ENCODE data around the gene KLHL10.
"Not testable (repeated sequence)": the region's sequence is repeated elsewhere in the genome, so short reads cannot be mapped to it uniquely, and the experiment has no call there.

The KLHL10 gene

DNA sequence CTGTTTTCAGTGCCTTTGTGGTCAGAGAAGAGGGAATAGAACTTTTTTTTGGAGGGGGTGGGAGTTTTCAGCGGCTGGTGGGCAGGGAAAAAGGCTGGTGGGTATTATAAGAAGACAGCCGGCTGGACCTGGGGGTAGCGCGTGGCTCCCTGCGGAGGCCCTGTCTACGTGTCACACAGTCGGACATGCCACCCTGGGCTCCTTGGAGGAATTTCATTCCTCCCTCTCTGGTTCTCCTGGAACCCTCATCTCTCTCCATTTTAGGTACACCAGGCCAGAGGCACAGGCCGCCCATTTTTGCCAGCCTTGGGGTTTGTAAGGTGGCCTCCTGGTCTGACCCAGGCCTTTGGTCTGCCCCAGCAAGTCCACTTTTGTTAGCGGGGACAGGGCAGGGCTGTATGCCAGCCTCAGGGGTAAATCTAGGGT lies 23.9 kb upstream of the KLHL10 start:
- no peak for FAIRE-seq

DNA sequence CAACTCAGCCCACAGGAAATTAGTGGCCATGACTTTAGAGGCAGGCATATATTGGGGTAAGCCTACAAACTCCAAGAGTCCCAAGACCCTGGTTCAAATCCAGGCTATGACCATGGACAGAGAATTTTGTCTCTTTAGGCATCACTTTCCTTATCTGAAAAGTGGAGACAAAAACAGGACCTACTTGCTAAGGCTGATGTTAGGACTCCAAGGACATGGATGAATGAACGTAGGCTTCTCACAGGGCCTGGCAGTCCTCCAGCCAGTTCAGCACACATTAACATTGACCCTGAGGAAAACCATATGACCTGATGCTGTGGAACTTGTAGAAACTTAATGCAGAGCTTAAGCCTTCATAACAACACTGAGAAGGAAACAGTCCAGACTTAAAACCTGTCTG lies 23.4 kb upstream of the KLHL10 start:
- no peak for FAIRE-seq

DNA sequence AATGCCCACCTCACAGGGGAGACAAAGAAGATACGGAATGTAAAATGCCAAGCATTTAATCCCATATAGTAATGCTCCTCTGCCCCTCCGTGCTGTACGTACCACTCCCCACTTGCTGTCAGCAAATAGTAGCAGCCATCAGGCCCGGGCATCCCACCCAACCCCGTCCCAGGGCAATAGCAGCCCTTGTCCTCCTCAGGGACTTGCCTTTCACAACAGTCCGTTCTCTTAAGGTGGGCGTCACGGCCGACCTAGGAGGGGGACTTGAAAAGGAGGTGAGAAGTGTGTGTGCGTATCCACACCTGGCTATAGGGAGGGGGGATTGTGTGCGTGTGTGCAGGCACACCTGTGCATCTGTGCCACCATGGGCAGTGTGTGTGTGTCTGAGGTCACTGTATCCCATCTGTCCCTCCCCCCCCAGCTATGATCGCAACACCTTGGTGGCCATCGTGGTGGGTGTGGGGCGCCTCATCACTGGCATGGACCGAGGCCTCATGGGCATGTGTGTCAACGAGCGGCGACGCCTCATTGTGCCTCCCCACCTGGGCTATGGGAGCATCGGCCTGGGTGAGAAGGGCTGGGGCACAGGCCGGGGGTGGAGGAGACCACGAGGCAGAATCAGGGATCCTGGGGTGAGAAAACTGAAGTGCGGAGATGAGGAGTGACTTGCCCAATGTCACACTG lies 20.8 kb upstream of the KLHL10 start:
- no peak for FAIRE-seq

DNA sequence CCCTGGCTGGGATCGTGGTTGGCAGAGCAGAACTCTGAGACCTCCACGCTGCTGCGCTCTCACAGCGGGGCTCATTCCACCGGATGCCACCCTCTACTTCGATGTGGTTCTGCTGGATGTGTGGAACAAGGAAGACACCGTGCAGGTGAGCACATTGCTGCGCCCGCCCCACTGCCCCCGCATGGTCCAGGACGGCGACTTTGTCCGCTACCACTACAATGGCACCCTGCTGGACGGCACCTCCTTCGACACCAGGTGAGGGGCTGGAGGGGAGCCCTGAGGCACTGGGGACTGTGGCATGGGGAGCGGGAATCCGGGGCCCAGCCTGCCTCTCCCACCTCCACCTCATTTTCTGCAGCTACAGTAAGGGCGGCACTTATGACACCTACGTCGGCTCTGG lies 19.6 kb upstream of the KLHL10 start:
- no peak for FAIRE-seq

DNA sequence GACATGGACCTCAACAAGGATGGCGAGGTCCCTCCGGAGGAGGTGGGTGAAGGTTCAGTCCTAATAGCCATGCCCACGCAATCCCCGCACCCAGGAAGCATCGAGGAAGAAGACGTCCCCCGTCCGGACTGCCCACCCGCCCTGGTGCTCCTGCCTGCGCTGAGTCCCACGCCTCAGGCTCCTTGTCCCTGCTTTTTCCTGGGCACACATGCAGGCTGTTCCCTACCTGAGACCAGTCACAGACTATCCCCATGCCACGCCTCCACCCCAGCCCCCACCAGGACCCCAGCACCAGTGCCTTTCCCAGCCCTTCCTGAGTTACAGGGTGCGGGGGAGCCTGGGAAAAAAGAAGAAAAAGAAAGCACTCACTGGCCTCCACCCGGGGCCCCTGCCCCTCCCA lies 15.8 kb upstream of the KLHL10 start:
- no peak for FAIRE-seq

DNA sequence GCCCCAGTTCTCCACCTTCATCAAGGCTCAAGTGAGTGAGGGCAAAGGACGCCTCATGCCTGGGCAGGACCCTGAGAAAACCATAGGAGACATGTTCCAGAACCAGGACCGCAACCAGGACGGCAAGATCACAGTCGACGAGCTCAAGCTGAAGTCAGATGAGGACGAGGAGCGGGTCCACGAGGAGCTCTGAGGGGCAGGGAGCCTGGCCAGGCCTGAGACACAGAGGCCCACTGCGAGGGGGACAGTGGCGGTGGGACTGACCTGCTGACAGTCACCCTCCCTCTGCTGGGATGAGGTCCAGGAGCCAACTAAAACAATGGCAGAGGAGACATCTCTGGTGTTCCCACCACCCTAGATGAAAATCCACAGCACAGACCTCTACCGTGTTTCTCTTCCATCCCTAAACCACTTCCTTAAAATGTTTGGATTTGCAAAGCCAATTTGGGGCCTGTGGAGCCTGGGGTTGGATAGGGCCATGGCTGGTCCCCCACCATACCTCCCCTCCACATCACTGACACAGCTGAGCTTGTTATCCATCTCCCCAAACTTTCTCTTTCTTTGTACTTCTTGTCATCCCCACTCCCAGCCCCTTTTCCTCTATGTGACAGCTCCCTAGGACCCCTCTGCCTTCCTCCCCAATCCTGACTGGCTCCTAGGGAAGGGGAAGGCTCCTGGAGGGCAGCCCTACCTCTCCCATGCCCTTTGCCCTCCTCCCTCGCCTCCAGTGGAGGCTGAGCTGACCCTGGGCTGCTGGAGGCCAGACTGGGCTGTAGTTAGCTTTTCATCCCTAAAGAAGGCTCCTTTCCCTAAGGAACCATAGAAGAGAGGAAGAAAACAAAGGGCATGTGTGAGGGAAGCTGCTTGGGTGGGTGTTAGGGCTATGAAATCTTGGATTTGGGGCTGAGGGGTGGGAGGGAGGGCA lies 15.1 kb upstream of the KLHL10 start:
- no peak for FAIRE-seq

DNA sequence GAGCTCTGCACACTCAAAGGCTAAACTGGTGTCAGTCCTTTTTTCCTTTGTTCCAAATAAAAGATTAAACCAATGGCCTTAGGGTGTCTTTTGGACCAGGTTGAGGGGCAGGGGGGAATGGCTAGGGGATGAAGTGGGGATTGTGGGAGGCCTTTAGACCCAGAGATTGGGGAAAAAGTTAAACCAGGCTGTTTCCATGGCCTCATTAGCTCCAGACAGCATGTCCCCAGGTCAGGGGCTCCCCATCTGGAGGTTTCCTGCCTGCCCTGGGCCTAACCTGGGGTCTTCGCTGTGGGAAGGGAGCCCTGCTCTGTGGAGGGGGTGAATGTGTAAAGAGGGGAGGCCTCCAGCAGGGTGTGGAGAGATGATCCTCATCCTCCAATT lies 14.5 kb upstream of the KLHL10 start:
- no peak for FAIRE-seq

DNA sequence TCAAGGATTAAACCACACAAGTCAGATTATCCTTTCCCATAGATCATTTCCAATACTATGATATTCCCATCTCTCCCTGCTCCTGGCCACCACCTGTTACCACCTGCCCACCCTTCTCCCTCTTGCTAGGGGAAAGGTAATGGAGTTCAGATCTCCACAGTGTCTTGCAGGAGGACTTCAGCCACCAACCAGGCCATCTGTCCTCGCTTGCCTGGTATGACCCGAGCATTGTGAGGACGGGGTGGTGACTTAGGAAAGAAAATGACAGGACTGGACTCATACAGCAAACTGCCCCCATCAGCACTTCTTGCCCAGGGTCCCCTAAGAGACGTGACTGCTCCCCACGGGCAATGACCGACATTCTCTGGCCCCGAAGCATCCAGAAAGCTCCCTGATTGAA lies 14.0 kb upstream of the KLHL10 start:
- no peak for FAIRE-seq

DNA sequence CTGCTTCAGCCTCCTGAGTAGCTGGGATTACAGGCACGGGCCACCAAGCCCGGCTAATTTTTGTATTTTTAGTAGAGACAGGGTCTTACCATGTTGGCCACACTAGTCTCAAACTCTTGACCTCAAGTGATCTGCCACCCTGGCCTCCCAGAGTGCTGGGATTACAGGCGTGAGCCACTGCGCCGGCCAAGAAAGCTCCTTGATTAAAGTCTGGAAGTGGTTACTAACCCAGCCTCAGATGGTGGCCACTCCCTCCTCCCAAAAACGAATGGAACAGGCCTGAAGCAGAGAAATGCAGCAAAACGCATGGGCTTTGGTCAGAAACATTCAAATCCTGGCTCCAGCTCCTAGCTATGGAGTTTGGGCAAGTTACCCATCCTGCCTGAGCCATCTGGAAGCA lies 13.5 kb upstream of the KLHL10 start:
- no peak for FAIRE-seq

DNA sequence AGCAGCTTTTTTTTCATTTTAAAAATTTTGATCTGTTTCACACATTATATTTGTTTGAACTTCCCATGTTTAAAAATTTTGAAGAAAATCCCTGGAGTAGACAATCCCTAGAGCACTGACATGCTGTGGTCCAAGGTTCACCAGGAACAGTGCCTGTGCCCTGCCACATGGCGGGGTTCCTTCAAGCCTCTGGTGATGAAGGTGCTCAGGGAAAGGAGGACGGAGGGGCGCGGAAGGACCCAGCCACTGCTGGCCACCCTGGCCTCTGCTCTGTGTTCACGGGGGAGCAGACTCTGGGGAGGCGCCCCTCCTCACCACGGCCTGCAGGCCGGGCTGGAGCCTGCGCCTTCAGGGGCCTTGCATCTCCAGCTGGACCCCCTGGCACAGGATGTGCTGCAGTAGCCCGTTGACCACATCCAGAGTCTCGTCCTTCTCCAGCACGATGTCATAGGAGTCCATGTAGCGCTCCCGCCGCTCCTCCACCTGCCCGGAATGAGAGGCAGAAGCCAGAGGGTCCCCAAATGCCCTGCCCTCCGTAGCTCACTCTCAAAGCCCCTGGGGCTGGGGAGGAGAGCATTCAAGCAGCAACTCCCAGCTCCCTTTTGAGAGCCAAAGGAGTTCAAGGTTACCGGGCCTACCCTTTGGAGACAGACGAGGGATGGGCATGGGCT lies 12.3 kb upstream of the KLHL10 start:
- no peak for FAIRE-seq

DNA sequence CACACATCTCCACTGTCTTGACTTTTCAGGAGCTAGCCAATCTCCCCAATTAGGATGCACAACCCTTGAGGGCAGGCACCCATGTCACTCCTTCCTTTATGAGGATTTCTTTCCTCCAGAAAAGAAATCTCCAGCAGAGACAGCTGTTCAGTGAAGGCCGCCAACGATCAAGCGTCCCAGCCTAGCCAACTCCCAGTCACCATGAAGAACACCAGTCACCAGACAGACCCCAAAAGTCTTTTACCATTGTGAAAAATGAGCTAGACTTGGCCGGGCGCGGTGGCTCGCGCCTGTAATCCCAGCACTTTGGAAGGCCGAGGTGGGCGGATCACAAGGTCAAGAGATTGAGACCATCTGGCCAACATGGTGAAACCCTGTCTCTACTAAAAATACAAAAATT lies 7.7 kb upstream of the KLHL10 start:
- not testable (repeated sequence) for FAIRE-seq

DNA sequence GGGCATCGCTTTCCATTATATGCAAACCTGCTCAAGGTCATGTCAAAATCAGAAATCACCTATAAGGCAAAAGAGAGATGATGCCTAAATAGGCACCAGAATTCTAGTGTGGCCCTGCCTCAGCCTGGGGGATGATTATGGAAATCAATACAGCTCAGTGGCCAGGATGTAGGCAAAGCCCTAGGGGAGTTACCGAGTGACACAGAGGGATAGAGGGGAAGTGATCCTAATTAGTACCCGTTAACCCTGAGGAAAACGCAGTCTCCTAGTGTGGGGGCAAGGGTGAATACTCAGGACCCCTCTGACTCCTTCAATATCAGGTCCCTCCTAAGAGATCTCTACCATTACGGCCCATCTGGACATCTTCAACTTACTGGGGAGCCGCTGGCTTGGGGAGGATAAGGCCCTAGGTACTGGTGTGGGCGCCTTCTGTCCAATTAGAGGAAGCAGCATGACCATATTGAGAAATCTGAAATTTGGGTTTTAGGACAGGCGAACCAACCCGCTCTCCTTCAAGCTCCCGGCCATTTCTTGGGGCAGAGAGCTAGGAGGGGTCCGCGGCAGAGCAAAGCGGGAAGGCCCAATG lies 2.3 kb upstream of the KLHL10 start:
- no peak for FAIRE-seq

DNA sequence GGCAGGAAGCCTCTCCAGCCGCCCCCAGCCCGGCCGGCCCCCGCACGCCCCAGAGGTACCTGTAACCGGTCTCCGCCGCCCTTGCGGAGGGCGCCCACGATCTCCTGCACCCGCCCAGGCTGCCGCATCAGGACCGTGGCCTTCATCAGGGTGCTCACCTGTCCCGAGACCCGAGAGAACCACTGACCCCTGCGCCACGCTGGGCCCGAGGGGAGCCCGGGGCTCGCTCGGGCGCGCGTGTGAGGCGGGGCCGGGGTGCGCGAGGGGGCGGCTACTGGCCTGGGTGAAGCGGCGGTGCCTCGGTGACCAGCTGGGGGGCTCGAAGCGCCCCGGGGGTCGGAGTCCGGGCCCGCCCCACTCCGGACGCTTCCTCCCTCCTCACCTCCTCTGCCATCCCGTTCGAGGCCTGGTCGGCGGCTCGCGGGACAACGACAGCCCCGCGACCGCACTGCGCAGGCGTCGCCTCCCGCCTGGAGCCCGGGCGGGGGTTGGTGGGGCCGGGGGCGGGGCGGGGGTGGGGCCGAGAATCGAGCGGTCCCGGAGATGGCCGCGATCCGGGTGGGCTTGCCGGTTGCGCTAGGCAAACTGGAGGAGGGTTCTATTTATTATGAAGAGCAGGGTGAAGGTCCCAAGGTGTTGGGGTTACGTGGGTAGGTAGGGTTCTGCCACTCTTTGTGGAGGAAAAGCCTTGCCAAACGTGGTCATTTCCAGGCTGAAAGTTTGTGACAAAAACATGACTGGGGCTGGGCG lies 1.6 kb upstream of the KLHL10 start, which contains the start of gene NT5C3B:
Gene NT5C3B (minus strand): TSS at position 433 of the 750 bp plus-strand sequence. CDS start 39 bp downstream, at position 394.
- no peak for FAIRE-seq

DNA sequence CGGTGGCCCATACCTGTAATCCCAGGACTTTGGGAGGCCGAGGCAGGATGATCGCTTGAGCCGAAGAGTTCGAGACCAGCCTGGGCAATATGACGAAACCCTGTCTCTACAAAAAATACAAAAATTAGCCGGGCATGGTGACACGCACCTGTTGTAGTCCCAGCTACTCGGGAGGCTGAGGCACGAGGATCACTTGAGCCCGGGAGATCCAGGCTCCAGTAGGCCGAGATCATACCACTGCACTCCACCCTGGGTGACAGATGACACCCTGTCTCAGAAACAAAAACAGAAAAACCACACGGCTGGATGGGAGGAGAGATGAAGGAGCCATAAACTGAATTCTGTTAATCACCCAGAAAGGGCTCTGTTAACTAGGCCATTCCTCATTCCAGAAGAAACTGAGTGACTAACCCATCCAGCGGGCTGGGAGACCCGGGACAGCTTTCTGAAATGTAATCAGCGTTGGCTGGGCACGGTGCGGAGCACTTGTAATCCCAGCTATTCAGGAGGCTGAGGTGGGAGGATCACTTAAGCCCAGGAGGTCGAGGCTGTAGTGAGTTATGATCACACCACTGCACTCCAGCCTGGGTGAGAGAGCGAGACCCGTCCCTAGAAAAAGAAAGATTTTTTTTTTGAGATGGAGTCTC lies 952 bp upstream of the KLHL10 start:
- no peak for FAIRE-seq

DNA sequence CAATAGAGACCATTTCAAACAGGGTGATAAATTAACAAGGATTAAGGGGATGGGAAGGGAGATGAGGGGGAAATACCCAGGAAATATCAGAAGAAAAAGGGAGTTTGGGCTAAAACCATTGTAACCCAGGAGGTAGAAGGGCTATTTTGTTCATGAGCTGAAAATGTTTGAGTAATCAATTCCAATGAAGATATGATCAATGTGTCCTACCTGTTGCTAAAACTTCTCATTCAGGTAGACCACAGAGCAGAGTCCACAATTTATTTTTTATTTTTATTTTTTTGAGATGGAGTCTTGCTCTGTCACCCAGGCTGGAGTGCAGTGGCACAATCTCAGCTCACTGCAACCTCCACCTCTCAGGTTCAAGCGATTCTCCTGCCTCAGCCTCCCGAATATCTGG lies 1.8 kb downstream of the KLHL10 start:
- not testable (repeated sequence) for FAIRE-seq

DNA sequence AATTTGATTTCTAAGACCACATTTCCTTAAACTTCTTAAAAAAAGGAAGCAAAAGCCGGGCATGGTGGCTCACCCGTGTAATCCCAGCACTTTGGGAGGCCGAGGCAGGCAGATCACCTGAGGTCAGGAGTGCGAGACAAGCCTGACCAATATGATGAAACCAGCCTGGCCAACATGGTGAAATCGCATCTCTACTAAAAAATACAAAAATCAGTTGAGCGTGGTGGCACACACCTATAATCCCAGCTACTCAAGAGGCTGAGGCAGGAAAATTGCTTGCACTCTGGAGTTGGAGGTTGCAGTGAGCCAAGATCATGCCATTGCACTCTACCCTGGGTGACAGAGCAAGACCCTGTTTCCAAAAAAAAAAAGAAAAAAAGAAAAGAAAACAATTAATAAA lies 3.2 kb downstream of the KLHL10 start:
- FAIRE-seq, result not testable (repeated sequence)

DNA sequence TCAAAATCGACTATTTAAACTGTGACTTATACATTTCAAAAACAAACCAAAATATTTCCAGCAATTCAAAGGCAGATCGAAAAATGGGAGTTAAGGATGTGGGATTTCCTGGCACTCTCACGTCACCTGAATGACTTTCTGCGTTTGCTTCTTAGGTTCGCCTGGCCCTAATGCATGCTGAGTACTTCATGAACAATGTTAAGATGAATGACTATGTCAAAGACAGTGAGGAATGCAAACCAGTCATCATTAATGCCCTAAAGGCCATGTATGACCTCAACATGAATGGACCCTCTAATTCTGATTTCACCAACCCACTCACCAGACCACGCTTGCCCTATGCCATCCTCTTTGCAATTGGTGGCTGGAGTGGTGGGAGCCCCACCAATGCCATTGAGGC lies 7.3 kb downstream of the KLHL10 start:
- no peak for FAIRE-seq

DNA sequence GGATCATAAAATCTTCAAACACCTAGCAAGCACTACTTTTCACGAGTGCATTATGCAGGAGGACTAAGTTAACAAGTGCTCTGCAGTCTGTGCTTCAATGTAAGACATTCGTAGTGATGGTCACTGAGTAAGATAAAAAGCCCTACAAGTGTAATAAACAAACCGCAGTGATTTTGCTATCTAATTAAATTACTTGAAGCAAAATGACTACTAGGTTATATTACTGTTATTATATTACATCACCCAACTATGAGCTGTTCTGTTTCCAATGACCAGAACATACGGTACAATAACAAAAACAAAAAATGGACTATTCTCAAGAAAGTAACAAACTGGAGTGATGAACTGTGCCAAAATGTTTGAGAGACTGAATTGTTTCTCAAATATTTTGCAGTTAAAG lies 11.2 kb downstream of the KLHL10 start:
- FAIRE-seq, result no peak

DNA sequence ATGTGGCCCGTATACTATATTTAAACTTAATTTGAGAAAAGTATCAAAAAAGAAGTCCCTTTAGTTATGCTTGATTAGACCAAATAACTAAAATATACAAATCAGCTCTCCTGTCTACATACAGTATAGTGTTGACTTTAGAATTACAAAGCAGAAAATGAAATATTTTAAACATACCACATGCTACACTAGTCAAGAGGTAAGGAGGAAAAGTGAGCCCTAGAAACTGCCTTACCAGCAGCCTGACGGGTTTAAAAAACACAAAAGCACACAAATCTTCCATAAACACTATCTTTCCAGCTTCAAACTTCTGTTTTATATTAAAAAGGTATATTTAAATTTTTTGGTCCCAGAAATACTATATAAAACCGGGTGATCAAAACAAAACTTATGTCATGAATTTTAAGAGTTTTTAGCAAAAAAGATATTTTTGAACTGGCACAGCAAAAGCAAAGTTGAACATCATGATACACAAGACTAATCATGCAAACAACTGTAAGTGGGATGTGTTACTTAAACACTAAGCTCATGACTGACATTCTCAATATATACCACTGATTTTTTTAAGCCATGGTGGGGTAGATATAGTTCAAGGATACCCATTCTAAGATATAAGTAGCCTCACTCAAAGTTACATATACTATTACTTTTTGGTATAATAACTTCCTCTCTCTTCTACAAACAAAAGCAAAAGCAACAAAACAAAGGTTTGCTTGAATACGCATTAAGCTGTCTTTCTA lies 11.8 kb downstream of the KLHL10 start:
- FAIRE-seq, result no peak

DNA sequence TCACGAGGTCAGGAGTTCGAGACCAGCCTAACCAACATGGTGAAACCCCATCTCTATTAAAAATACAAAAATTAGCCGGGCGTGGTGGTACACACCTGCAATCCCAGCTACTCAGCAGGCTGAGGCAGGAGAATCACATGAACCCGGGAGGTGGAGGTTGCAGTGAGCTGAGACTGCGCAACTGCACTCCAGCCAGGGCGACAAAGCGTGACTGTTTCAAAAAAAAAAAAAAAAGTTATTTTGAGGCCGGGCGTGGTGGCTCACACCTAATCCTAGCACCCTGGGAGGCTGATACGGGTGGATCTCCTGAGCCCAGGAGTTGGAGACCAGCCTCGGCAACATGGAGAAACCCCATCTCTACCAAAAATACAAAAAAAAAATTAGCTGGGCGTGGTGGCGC lies 13.8 kb downstream of the KLHL10 start:
- FAIRE-seq, result not testable (repeated sequence)

DNA sequence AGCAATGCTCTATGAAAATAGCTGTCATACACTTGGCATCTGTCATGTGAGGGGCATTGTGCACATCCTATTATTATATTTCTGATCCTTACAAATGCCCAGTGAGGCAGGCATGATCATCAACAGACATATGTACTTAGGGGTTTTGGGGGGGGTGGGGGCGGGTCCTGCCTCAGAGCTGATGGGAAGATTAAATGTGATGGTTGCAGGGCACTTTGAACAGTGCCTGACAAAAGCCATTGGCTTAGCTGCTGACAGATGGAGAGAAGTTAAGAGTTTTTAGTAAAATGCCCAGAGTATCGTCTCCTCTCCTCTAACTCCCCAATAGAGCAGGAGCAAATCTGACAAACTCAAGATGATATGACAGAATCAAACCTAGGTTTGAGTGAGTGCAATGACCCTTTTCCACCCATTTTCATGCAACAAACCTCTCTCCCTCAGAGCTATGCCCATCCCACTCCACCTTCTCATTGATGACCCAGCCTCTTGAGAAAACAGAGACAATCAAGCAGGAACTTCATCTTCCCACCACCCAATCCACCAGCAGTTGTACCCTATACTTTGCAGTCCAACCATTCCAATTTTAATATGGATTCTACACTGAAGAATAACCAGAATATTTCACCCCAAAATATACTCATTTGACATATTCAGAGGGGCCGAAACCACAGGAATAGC lies 22.8 kb downstream of the KLHL10 start:
- FAIRE-seq, result no peak
